B cell (primary cell): ENCODE data around the gene TRDN. TPM values are rescaled to one million over a fixed set of nuclear protein-coding genes. Genes with fewer than 3 reads are reported as not detected.

Experiments
- ATAC-seq: fragments of 200-7000 bp; cut with Tn5 transposase; one replicate; pipeline ENCODE4 v1.10.0; 2021; ENCODE audit warnings: low read depth, mild to moderate bottlenecking, moderate number of reproducible peaks, moderate library complexity
- CTCF ChIA-PET: fragments of 350-600 bp; sonication (Branson Sonifier 250); formaldehyde crosslinking; loops from one replicate; lab custom pipeline; 2021; ENCODE audit warnings: antibody characterized with exemption, inconsistent platforms; lab: Charles Lee
- POLR2A ChIA-PET: fragments of 350-600 bp; sonication (Branson Sonifier 250); formaldehyde crosslinking; loops from one replicate; lab custom pipeline; 2021; ENCODE audit warnings: antibody characterized with exemption; lab: Charles Lee
- DNase-seq: peaks from one replicate; pipeline ENCODE4 v3.0.0; 2013
- H2AFZ ChIP-seq: 2 replicates; pipeline ENCODE4 v1.6.1; 2012; ENCODE audit warnings: mild to moderate bottlenecking, low read depth, low read length; ENCODE audit not compliant: insufficient read depth, poor library complexity, severe bottlenecking
- H3K27ac ChIP-seq, 2 donors: 1 replicate in 1 of 2; 2 replicates in 1 of 2; pipeline ENCODE4 v1.5.1; 2012 to 2013; ENCODE audit warnings: low read length in 2 of 2, mild to moderate bottlenecking in 2 of 2, moderate library complexity in 1 of 2
- H3K27me3 ChIP-seq, 4 experiments: fragments of 200-600 bp in 1 of 4; sonication (generic) in 1 of 4; replicated peaks in 1 of 4; 1 replicate in 2 of 4; 2 replicates in 2 of 4; pipeline versions ENCODE4 v1.6.1 to v1.7.0; 2013 to 2016; ENCODE audit warnings: low read length in 3 of 4, mild to moderate bottlenecking in 2 of 4, mixed read lengths in 1 of 4, moderate library complexity in 1 of 4; ENCODE audit not compliant: insufficient read depth in 4 of 4, control insufficient read depth in 3 of 4; ENCODE audit errors: control extremely low read depth in 1 of 4
- H3K36me3 ChIP-seq, 2 experiments: replicated peaks in 1 of 2; 1 replicate in 1 of 2; 2 replicates in 1 of 2; pipeline versions ENCODE4 v1.6.1 to v1.7.1; 2013; ENCODE audit warnings: low read length in 1 of 2; ENCODE audit not compliant: insufficient read depth in 2 of 2, control insufficient read depth in 1 of 2; ENCODE audit errors: control extremely low read depth in 1 of 2, extremely low read depth in 1 of 2
- H3K4me1 ChIP-seq, 2 donors: fragments of 200-600 bp in 1 of 2; sonication (generic) in 1 of 2; 1 replicate in 1 of 2; 2 replicates in 1 of 2; pipeline versions ENCODE4 v1.5.1 to v1.6.1; 2013 to 2017; ENCODE audit warnings: low read length in 2 of 2; ENCODE audit not compliant: control insufficient read depth in 2 of 2, insufficient read depth in 2 of 2
- H3K4me2 ChIP-seq: replicated peaks from 2 replicates; pipeline ENCODE3; 2012; ENCODE audit warnings: mild to moderate bottlenecking, low read depth, low read length; ENCODE audit not compliant: poor library complexity, severe bottlenecking
- H3K4me3 ChIP-seq, 5 experiments: fragments of 200-600 bp in 1 of 5; sonication (generic) in 1 of 5; 1 replicate in 3 of 5; 2 replicates in 2 of 5; pipeline versions ENCODE4 v1.5.1 to v1.7.0; 2011 to 2016; ENCODE audit warnings: low read length in 4 of 5, mild to moderate bottlenecking in 4 of 5, low read depth in 2 of 5, control low read depth in 1 of 5, moderate library complexity in 1 of 5; ENCODE audit not compliant: insufficient read depth in 1 of 5; ENCODE audit errors: control extremely low read depth in 1 of 5, extremely low read depth in 1 of 5
- H3K79me2 ChIP-seq: fragments of 200-600 bp; sonication (generic); one replicate; pipeline ENCODE4 v1.6.0; 2016; ENCODE audit warnings: low read length; ENCODE audit not compliant: control insufficient read depth, insufficient read depth
- H3K9ac ChIP-seq: fragments of 200-600 bp; sonication (generic); 2 replicates; pipeline ENCODE4 v1.6.1; 2017; ENCODE audit warnings: mild to moderate bottlenecking, low read length, moderate library complexity
- H3K9me3 ChIP-seq, 3 donors: one replicate each; pipeline versions ENCODE4 v1.6.1 to v1.7.1; 2013; ENCODE audit warnings: low read length in 2 of 3; ENCODE audit not compliant: control insufficient read depth in 2 of 3, insufficient read depth in 1 of 3; ENCODE audit errors: control extremely low read depth in 1 of 3
- H4K20me1 ChIP-seq: 2 replicates; pipeline ENCODE4 v1.6.0; 2012; ENCODE audit warnings: mild to moderate bottlenecking, low read length; ENCODE audit not compliant: insufficient read depth, control insufficient read depth, poor library complexity, severe bottlenecking
- H3K27ac Mint-ChIP-seq: one replicate; pipeline ENCODE4 v1.8.0; 2021; ENCODE audit warnings: mixed read lengths
- H3K27me3 Mint-ChIP-seq: one replicate; pipeline ENCODE4 v1.8.0; 2021; ENCODE audit warnings: mixed read lengths
- H3K4me1 Mint-ChIP-seq: one replicate; pipeline ENCODE4 v1.8.0; 2021; ENCODE audit warnings: mixed read lengths
- H3K4me3 Mint-ChIP-seq: one replicate; pipeline ENCODE4 v1.8.0; 2021; ENCODE audit warnings: mixed read lengths
- H3K9me3 Mint-ChIP-seq: one replicate; pipeline ENCODE4 v1.8.0; 2022; ENCODE audit warnings: mixed read lengths; ENCODE audit not compliant: insufficient read depth
- CTCF ChIP-seq: fragments of 200-600 bp; IDR thresholded peaks from one replicate; pipeline ENCODE4 v1.8.0; 2022; ENCODE audit warnings: antibody characterized with exemption, mild to moderate bottlenecking
- EZH2 ChIP-seq: IDR thresholded peaks from 2 replicates; pipeline ENCODE4 v1.6.1; 2012; ENCODE audit warnings: borderline replicate concordance, low read depth, mild to moderate bottlenecking, moderate library complexity, low read length; ENCODE audit not compliant: insufficient read depth, poor library complexity, severe bottlenecking
- WGBS: methylation state at CpG from one replicate; pipeline ENCODE4 v1.1.5; 2013; ENCODE audit warnings: missing lambda C conversion rate; ENCODE audit not compliant: insufficient coverage; 5-methylcytosine and 5-hydroxymethylcytosine counted together
- intact Hi-C: fragments of 100-400 bp; cut with micrococcal nuclease; formaldehyde crosslinking; loops from one replicate; pipeline ENCODE4 v1.10.0; 2022
- polyA plus RNA-seq: library from polyadenylated mRNA; depleted of rRNA; stranded (reverse); fragments of >200 nt; gene quantifications from 2 replicates; pipeline ENCODE4 v1.2.3, GENCODE V29; 2012
- total RNA-seq, 2 donors: library from RNA; stranded (reverse); fragments of 120-200 nt in 1 of 2; gene quantifications; 1 replicate in 1 of 2; 2 replicates in 1 of 2; pipeline versions ENCODE4 v1.2.3 to v1.2.4, GENCODE V29; 2013 to 2022

Gene TRDN
- total and polyA plus RNA-seq, 2 donors (not counting 1 experiment from before 2014, with no cell fraction given), result not detected

GRCh38 chr6:123638865-123639264, 2.1 kb upstream of the TRDN start:
- CTCF ChIA-PET, result no interaction called here

DNA sequence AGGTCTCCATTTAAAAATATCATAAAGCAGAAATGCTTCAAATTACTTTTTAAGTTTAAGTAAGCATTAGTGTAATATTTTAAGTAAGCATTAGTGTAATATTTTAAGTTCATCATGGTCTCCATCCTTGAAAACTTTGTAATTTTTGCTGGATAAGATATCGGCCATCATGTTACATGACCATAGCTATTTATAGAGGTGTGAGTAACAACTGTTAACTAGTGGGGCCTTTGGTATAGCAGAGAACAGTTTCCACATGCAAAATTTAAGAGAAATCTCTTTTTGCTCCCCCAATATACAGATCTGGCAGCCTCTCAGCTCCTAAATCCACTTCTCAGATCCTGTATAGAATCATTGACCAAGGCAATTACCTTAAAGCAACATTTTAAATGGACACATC, 468 bp downstream of the TRDN start:
- ChIA-PET POLR2A (no interaction called here), CTCF (no interaction called here)
- H3K9ac ChIP-seq, result no peak overlapping the region
- H3K36me3 ChIP-seq, result no peaks in the 10 kb centered on the region
- H3K79me2 ChIP-seq, result no peaks in the 10 kb centered on the region
- H3K4me1 Mint-ChIP-seq, result no peaks in the 10 kb centered on the region
- no peak overlapping the region for H3K4me3 Mint-ChIP-seq
- no peaks in the 10 kb centered on the region for H3K27me3 ChIP-seq
- H3K4me2 ChIP-seq, result no peak overlapping the region
- TF ChIP-seq EZH2 (no peak), CTCF (no peak)
- H3K27me3 Mint-ChIP-seq, result no peaks in the 10 kb centered on the region
- H3K27ac Mint-ChIP-seq, result no peak overlapping the region
- no CpG with 5 or more reads among the region's 1 CpG for WGBS
- H3K9me3 ChIP-seq, result no peaks in the 10 kb centered on the region
- H2AFZ ChIP-seq, result no peak overlapping the region
- no peaks in the 10 kb centered on the region for H4K20me1 ChIP-seq
- intact Hi-C loops, result no loop called here
- H3K4me1 ChIP-seq, result no peaks in the 10 kb centered on the region
- no peak overlapping the region for H3K4me3 ChIP-seq
- no peak for DNase-seq
- no peaks in the 10 kb centered on the region for H3K9me3 Mint-ChIP-seq
- H3K27ac ChIP-seq, result no peak overlapping the region
- ATAC-seq, result no peak

More at GRCh38 chr6:123638865-123639264, 2.1 kb upstream of the TRDN start:
- no peaks in the 10 kb centered on the region for H3K36me3 ChIP-seq
- no peak for ATAC-seq
- H2AFZ ChIP-seq, result no peak overlapping the region
- H3K4me3 Mint-ChIP-seq, result no peak overlapping the region
- no peak overlapping the region for H3K27ac Mint-ChIP-seq
- H3K27me3 Mint-ChIP-seq, result no peaks in the 10 kb centered on the region
- TF ChIP-seq EZH2, result no peak
- no peak overlapping the region for H3K4me3 ChIP-seq
- WGBS, result no CpG with 5 or more reads among the region's 1 CpG
- no peak overlapping the region for H3K27ac ChIP-seq
- H3K27me3 ChIP-seq, result no peaks in the 10 kb centered on the region
- H3K4me1 Mint-ChIP-seq, result no peaks in the 10 kb centered on the region
- no peaks in the 10 kb centered on the region for H3K9me3 ChIP-seq
- intact Hi-C loops, result no loop called here
- H3K4me2 ChIP-seq, result no peak overlapping the region
- H3K4me1 ChIP-seq, result no peaks in the 10 kb centered on the region
- no peaks in the 10 kb centered on the region for H3K9me3 Mint-ChIP-seq
- no peaks in the 10 kb centered on the region for H3K79me2 ChIP-seq
- no peaks in the 10 kb centered on the region for H4K20me1 ChIP-seq
- H3K9ac ChIP-seq, result no peak overlapping the region
- POLR2A ChIA-PET, result no interaction called here
- DNase-seq, result no peak
